A549 (cell line): ENCODE results near the gene CCDC187. TPM values are rescaled to one million over a fixed set of nuclear protein-coding genes. Genes with fewer than 3 reads are reported as not detected.
A peak's percentile ranks its signal among the peaks of the same experiment; 100 is the strongest.

ENCODE experiments used
- ATAC-seq, 2 experiments: fragments of 200-7000 bp in 1 of 2; fragments of >200 bp in 1 of 2; cut with Nextera tagmentation in 1 of 2; cut with Tn5 transposase in 1 of 2; 3 replicates each; pipeline versions ENCODE4 v1.8.0 to v1.9.1; 2018 to 2020; ENCODE audit warnings: mild to moderate bottlenecking in 1 of 2, moderate library complexity in 1 of 2
- CTCF ChIA-PET: fragments of 300-600 bp; sonication (Branson Sonifier 250); formaldehyde crosslinking; extraction: SDS; loops from one replicate; lab custom pipeline; 2021; ENCODE audit warnings: antibody characterized with exemption, inconsistent platforms; lab: Yijun Ruan, JAX
- POLR2A ChIA-PET: fragments of 350-600 bp; formaldehyde crosslinking; extraction: SDS; loops from one replicate; lab custom pipeline; 2021; ENCODE audit warnings: antibody characterized with exemption, inconsistent platforms; lab: Yijun Ruan, JAX
- DNase-seq, 2 experiments: peaks; one replicate each; pipeline versions ENCODE4 v3.0.0 to v3.0.0-alpha.2; 2011 to 2016; ENCODE audit warnings: low read depth in 1 of 2, low spot score in 1 of 2
- FAIRE-seq: peaks from 2 replicates; lab custom pipeline; 2011; peaks lifted over from hg19 to GRCh38; lab: Jason Lieb, UNC
- H3K27ac ChIP-seq, 2 experiments: fragments of >200 bp; sonication (Bioruptor Twin); formaldehyde crosslinking; 3 replicates each; pipeline ENCODE4 v1.5.1; 2016 to 2017
- H3K4me1 ChIP-seq: fragments of >200 bp; sonication (Bioruptor Twin); formaldehyde crosslinking; 3 replicates; pipeline ENCODE4 v1.6.1; 2016
- H3K4me2 ChIP-seq: fragments of >200 bp; sonication (Bioruptor Twin); formaldehyde crosslinking; 3 replicates; pipeline ENCODE4 v1.6.1; 2016
- H3K4me3 ChIP-seq: fragments of >200 bp; sonication (Bioruptor Twin); formaldehyde crosslinking; 3 replicates; pipeline ENCODE4 v1.5.1; 2016
- H3K9me3 ChIP-seq: fragments of >200 bp; sonication (Bioruptor Twin); formaldehyde crosslinking; 3 replicates; pipeline ENCODE4 v1.6.1; 2016
- CEBPB ChIP-seq, 2 experiments: fragments of >200 bp in 1 of 2; sonication (Bioruptor Twin) in 1 of 2; formaldehyde crosslinking in 1 of 2; IDR thresholded peaks; 2 replicates each; pipeline ENCODE4 v1.6.1; 2012 to 2016
- EHF ChIP-seq: fragments of 250-450 bp; sonication (Bioruptor Pico); IDR thresholded peaks from 2 replicates; pipeline ENCODE4 v1.5.0; 2020; ENCODE audit warnings: mild to moderate bottlenecking
- FOXS1 ChIP-seq: fragments of 250-450 bp; sonication (Bioruptor Pico); IDR thresholded peaks from 2 replicates; pipeline ENCODE4 v1.5.0; 2020; ENCODE audit warnings: mild to moderate bottlenecking, moderate library complexity
- MYC ChIP-seq: IDR thresholded peaks from 2 replicates; pipeline ENCODE4 v1.6.1; 2012; ENCODE audit warnings: mild to moderate bottlenecking, inconsistent platforms, low read length, improper control_type of control experiment, borderline replicate concordance
- NFE2L2 ChIP-seq: fragments of 150-350 bp; conservative IDR thresholded peaks from 2 replicates; pipeline ENCODE4 v1.6.1; 2014; ENCODE audit warnings: low read length
- NPAS2 ChIP-seq: fragments of 250-450 bp; sonication (Bioruptor Pico); IDR thresholded peaks from 2 replicates; pipeline ENCODE4 v1.8.0; 2022; ENCODE audit warnings: mild to moderate bottlenecking, moderate library complexity, borderline replicate concordance
- RNF2 ChIP-seq: fragments of 200-600 bp; sonication (generic); IDR thresholded peaks from 2 replicates; pipeline ENCODE4 v1.6.1; 2016; ENCODE audit warnings: low read depth, mild to moderate bottlenecking, antibody characterized with exemption, moderate library complexity, borderline replicate concordance
- ZC3H11A ChIP-seq: fragments of 450-650 bp; IDR thresholded peaks from 2 replicates; pipeline ENCODE4 v1.6.1; 2014; ENCODE audit warnings: antibody characterized with exemption, mild to moderate bottlenecking
- ZNF302 ChIP-seq: fragments of 250-450 bp; sonication (Bioruptor Pico); IDR thresholded peaks from 2 replicates; pipeline ENCODE4 v1.9.0; 2021; ENCODE audit warnings: inconsistent platforms, mild to moderate bottlenecking, moderate library complexity
- WGBS: methylation state at CpG from one replicate; pipeline ENCODE4 v1.1.6; 2017; ENCODE audit errors: missing lambda C conversion rate; 5-methylcytosine and 5-hydroxymethylcytosine counted together
- polyA plus RNA-seq, 4 experiments: library from polyadenylated mRNA; depleted of rRNA in 3 of 4; stranded (reverse); fragments of >200 nt; fragmentation: RNase III in 1 of 4; extraction: RNeasy Plus Mini Kit Qiagen cat#74134 plus additional on column Dnase treatment in 1 of 4; gene quantifications; 2 replicates in 3 of 4; 3 replicates in 1 of 4; pipeline ENCODE4 v1.2.3, GENCODE V29; 2011 to 2017
- TF ChIP-seq, protein P1 (sequence below): fragments of 200-600 bp; sonication (generic); IDR thresholded peaks from 2 replicates; pipeline ENCODE4 v1.6.1; 2016; ENCODE audit warnings: antibody characterized with exemption, mild to moderate bottlenecking, moderate library complexity
- TF ChIP-seq, protein P2 (sequence below): IDR thresholded peaks from 2 replicates; pipeline ENCODE4 v1.6.1; 2012; ENCODE audit warnings: low read depth, borderline replicate concordance
- TF ChIP-seq, protein P3 (sequence below): fragments of >200 bp; sonication (Bioruptor Twin); formaldehyde crosslinking; IDR thresholded peaks from 3 replicates; pipeline ENCODE4 v1.5.1; 2016
- TF ChIP-seq, protein P4 (sequence below): IDR thresholded peaks from 2 replicates; pipeline ENCODE4 v1.6.1; 2012
- TF ChIP-seq, protein P5 (sequence below): fragments of 250-450 bp; sonication (Bioruptor Pico); IDR thresholded peaks from 2 replicates; pipeline ENCODE4 v1.5.0; 2020; ENCODE audit warnings: low read depth, mild to moderate bottlenecking, moderate library complexity

Gene CCDC187
- polyA plus RNA-seq, 2 of the 4 experiments (the other 2 are of a cell fraction), result under 0.01 TPM; not detected in 1

DNA sequence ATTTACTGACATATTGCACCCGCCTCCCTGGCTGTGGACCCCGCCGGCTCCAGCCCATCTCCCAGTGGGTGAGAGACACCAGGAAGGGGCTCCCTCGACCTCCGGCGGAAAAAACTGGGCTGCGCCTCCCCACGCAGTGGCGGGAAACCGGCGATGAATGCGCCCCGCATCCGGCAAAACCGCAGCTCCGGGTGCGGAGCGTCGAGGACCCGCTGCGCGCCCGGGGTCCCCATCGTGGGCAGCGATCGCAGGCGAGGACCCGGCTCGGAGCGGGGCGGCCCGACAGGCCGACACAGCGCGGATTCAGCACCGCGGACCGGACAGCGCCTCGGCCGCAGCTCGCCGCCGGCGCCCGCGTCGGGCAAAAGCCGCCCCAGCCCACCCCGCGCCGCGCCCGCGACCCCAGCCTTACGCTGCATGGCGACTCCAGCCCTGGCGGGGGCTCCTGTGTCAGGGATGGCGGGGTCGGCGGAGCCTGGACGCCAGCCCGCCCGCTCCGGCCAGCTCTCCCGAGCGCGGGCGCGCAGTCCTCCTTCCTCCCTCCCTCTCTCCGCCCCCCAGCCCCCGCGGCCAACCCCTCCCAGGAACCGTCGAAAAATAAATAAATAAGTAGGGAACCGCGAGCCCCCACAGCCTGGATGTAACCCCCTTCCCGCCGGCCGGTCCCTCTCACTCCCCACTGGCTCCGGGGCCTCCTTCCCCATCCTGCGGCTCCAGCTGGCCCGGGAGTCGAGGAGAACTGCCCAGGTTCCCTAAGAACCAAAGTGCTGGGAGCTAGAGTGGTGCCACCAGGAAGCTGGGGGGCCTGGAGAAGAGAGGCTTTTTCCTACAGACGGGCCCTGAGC lies 102.1 kb downstream of the CCDC187 start:
- ATAC-seq, result peak; percentile 27 to 41; a peak in 3 of 6 replicates
- no peak overlapping the region for H3K27ac ChIP-seq
- H3K4me2 ChIP-seq, result no peak overlapping the region
- no peak for TF ChIP-seq NPAS2 (CRISPR knock-in tag)
- TF ChIP-seq, protein P1, sequence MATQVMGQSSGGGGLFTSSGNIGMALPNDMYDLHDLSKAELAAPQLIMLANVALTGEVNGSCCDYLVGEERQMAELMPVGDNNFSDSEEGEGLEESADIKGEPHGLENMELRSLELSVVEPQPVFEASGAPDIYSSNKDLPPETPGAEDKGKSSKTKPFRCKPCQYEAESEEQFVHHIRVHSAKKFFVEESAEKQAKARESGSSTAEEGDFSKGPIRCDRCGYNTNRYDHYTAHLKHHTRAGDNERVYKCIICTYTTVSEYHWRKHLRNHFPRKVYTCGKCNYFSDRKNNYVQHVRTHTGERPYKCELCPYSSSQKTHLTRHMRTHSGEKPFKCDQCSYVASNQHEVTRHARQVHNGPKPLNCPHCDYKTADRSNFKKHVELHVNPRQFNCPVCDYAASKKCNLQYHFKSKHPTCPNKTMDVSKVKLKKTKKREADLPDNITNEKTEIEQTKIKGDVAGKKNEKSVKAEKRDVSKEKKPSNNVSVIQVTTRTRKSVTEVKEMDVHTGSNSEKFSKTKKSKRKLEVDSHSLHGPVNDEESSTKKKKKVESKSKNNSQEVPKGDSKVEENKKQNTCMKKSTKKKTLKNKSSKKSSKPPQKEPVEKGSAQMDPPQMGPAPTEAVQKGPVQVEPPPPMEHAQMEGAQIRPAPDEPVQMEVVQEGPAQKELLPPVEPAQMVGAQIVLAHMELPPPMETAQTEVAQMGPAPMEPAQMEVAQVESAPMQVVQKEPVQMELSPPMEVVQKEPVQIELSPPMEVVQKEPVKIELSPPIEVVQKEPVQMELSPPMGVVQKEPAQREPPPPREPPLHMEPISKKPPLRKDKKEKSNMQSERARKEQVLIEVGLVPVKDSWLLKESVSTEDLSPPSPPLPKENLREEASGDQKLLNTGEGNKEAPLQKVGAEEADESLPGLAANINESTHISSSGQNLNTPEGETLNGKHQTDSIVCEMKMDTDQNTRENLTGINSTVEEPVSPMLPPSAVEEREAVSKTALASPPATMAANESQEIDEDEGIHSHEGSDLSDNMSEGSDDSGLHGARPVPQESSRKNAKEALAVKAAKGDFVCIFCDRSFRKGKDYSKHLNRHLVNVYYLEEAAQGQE, result peak; percentile 88
- ChIA-PET CTCF (interaction anchor here (0.7 to 2.9 kb wide), 3 partner anchors 24 to 235 kb away, joined by 3 to 14 read pairs (median 4); no protein-coding TSS in a partner anchor), POLR2A (no interaction called here)
- no peak for FAIRE-seq
- no peaks in the 10 kb centered on the region for H3K9me3 ChIP-seq
- peaks cover 10% of the 10 kb centered on the region; the same call in 1 of the 3 replicates for H3K4me1 ChIP-seq
- 34% methylated on average over 26 of the region's 85 CpGs for WGBS
- no peak overlapping the region for H3K4me3 ChIP-seq
- no peak for DNase-seq

DNA sequence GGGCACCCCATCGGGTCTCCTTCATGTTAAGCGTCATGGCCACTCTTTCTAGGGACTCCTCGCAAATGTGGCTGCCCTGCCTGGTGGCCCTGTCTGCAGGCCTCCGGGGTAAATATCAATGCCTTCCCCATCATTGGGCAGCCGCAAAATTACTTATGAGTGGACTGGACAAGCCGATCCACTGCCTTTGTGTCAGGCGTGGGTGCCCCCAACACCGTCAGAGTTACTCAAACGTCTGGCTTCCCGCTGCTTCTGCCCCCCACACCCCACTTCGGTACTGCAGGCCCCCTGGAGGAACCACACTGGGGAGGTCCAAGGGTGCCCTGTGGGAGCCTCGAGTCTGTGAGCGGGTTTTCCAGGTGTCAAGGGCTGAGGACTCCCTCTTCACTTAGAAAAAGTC lies 102.7 kb downstream of the CCDC187 start:
- no peak for ATAC-seq
- no peak for FAIRE-seq
- Histone ChIP-seq H3K4me3 (no peak overlapping the region), H3K9me3 (no peaks in the 10 kb centered on the region), H3K27ac (no peak overlapping the region), H3K4me1 (peaks cover 10% of the 10 kb centered on the region; the same call in 1 of the 3 replicates), H3K4me2 (no peak overlapping the region)
- CTCF ChIA-PET, result interaction anchor here (0.7 to 2.9 kb wide), 2 partner anchors 24 to 476 kb away, joined by 3 to 14 read pairs; no protein-coding TSS in a partner anchor
- POLR2A ChIA-PET, result no interaction called here
- DNase-seq, result no peak
- 20% methylated on average over 3 of the region's 13 CpGs for WGBS
- TF ChIP-seq ZC3H11A, result no peak
- TF ChIP-seq ZNF302 (CRISPR knock-in tag), result no peak
- no peak for TF ChIP-seq EHF
- TF ChIP-seq, protein P2, sequence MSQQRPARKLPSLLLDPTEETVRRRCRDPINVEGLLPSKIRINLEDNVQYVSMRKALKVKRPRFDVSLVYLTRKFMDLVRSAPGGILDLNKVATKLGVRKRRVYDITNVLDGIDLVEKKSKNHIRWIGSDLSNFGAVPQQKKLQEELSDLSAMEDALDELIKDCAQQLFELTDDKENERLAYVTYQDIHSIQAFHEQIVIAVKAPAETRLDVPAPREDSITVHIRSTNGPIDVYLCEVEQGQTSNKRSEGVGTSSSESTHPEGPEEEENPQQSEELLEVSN, result 0 out of 2 replicates have a peak, but pooled peaks have one; percentile 32
- TF ChIP-seq RNF2, result no peak
- TF ChIP-seq, protein P3, sequence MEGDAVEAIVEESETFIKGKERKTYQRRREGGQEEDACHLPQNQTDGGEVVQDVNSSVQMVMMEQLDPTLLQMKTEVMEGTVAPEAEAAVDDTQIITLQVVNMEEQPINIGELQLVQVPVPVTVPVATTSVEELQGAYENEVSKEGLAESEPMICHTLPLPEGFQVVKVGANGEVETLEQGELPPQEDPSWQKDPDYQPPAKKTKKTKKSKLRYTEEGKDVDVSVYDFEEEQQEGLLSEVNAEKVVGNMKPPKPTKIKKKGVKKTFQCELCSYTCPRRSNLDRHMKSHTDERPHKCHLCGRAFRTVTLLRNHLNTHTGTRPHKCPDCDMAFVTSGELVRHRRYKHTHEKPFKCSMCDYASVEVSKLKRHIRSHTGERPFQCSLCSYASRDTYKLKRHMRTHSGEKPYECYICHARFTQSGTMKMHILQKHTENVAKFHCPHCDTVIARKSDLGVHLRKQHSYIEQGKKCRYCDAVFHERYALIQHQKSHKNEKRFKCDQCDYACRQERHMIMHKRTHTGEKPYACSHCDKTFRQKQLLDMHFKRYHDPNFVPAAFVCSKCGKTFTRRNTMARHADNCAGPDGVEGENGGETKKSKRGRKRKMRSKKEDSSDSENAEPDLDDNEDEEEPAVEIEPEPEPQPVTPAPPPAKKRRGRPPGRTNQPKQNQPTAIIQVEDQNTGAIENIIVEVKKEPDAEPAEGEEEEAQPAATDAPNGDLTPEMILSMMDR, result no peak
- TF ChIP-seq MYC, result no peak
- TF ChIP-seq, protein P4, sequence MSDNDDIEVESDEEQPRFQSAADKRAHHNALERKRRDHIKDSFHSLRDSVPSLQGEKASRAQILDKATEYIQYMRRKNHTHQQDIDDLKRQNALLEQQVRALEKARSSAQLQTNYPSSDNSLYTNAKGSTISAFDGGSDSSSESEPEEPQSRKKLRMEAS, result no peak

DNA sequence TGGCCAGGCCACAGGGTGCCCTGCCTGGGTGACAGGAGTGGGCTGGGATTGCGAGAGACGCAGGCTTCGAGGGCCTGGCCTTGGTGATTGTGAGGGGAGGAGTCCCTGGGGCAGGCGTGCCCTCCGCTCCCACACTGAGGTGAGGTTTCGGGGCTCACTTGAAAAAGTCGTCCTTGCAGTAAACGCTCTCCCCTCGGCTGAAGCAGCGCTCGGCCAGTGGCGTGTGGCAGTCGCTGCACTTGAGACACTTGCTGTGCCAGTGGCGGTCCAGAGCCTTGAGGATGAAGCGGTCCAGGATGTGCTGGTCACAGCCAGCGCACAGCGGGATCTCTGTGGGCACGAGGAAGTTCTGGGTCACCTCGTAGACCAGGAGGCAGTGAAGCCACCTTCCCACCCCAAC lies 103.5 kb downstream of the CCDC187 start:
- no peak for FAIRE-seq
- Histone ChIP-seq H3K4me1 (peaks cover 10% of the 10 kb centered on the region; the same call in 1 of the 3 replicates), H3K9me3 (no peaks in the 10 kb centered on the region), H3K4me2 (no peak overlapping the region), H3K27ac (no peak overlapping the region)
- CTCF ChIA-PET, result interaction anchor here (0.7 to 2.9 kb wide), 2 partner anchors 25 to 476 kb away, joined by 3 to 14 read pairs; no protein-coding TSS in a partner anchor
- TF ChIP-seq, protein P5, sequence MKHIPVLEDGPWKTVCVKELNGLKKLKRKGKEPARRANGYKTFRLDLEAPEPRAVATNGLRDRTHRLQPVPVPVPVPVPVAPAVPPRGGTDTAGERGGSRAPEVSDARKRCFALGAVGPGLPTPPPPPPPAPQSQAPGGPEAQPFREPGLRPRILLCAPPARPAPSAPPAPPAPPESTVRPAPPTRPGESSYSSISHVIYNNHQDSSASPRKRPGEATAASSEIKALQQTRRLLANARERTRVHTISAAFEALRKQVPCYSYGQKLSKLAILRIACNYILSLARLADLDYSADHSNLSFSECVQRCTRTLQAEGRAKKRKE (CRISPR knock-in tag), result no peak
- TF ChIP-seq, protein P4, result no peak
- TF ChIP-seq NFE2L2 (no peak), FOXS1 (CRISPR knock-in tag) (no peak), CEBPB (IDR thresholded peaks at IDR 0.05) (no peak)
- TF ChIP-seq, all 56 proteins: peak for 0
- H3K4me3 ChIP-seq, result no peak overlapping the region
- POLR2A ChIA-PET, result interaction anchor here (0.6 kb wide), 1 partner anchor 951 kb away, joined by 9 read pairs; no protein-coding TSS in a partner anchor
- no peak for DNase-seq
- no peak for ATAC-seq
- WGBS, result 17% methylated on average over 11 of the region's 19 CpGs
